HCT116 (cell line): Measurements from ENCODE around the gene SNX10. TPM values are rescaled to one million over a fixed set of nuclear protein-coding genes. Genes with fewer than 3 reads are reported as not detected.

ENCODE experiments used
- ATAC-seq: fragments of 200-7000 bp; cut with Tn5 transposase; 2 replicates; pipeline ENCODE4 v1.9.1; 2020; ENCODE audit warnings: mild to moderate bottlenecking, moderate library complexity
- BruUV-seq: library from RNA; stranded (reverse); fragments of 400-500 nt; replicated peaks from 2 replicates; lab custom pipeline; 2021; lab: Mats Ljungman, UMichigan
- CTCF ChIA-PET: fragments of 300-600 bp; sonication (Branson Sonifier 250); formaldehyde crosslinking; loops from one replicate; lab custom pipeline; 2021; ENCODE audit warnings: antibody characterized with exemption; lab: Charles Lee
- POLR2A ChIA-PET: fragments of 300-600, 350-600 bp; sonication (Branson Sonifier 250); formaldehyde crosslinking; loops from one replicate; lab custom pipeline; 2021; ENCODE audit warnings: antibody characterized with exemption; lab: Charles Lee
- RAD21 ChIA-PET, 2 experiments: fragments of 300-600 bp; sonication (Branson Sonifier 250); formaldehyde crosslinking; loops; one replicate each; lab custom pipeline; 2023; ENCODE audit warnings: low total read pairs in 2 of 2; ENCODE audit not compliant: uncharacterized antibody in 2 of 2, unreplicated experiment in 2 of 2, low non-redundant PET in 1 of 2; lab: Charles Lee
- DNase-seq: peaks from one replicate; pipeline ENCODE4 v3.0.0-alpha.2; 2010; ENCODE audit warnings: low read depth, low spot score
- H2AFZ ChIP-seq: fragments of 200-600 bp; shearing (Covaris generic), sonication (generic); 2 replicates; pipeline ENCODE4 v1.6.1; 2017; ENCODE audit warnings: low read depth, mixed run types, mixed read lengths, antibody characterized with exemption, low read length; ENCODE audit not compliant: poor library complexity, severe bottlenecking
- H3K27ac ChIP-seq: 2 replicates; pipeline ENCODE4 v1.5.1; 2012; ENCODE audit warnings: low read depth, low read length
- H3K27me3 ChIP-seq: fragments of 200-600 bp; sonication (generic); 2 replicates; pipeline ENCODE4 v1.6.1; 2016; ENCODE audit warnings: mixed run types, low read length, mixed read lengths; ENCODE audit not compliant: insufficient read depth
- H3K36me3 ChIP-seq, 2 experiments: fragments of 200-500 bp in 1 of 2; fragments of 200-600 bp in 1 of 2; sonication (Bioruptor generic) in 1 of 2; sonication (generic) in 1 of 2; 2 replicates each; pipeline versions ENCODE4 v1.5.1 to v1.6.1; 2014 to 2016; ENCODE audit warnings: low read length in 2 of 2, inconsistent platforms in 1 of 2, mixed read lengths in 1 of 2, mixed run types in 1 of 2; ENCODE audit not compliant: insufficient read depth in 2 of 2, control insufficient read depth in 1 of 2
- H3K4me1 ChIP-seq, 2 experiments: fragments of 200-600 bp in 1 of 2; sonication (generic) in 1 of 2; 2 replicates each; pipeline versions ENCODE4 v1.5.1 to v1.6.1; 2012 to 2017; ENCODE audit warnings: low read length in 2 of 2, inconsistent platforms in 1 of 2, mild to moderate bottlenecking in 1 of 2, mixed read lengths in 1 of 2, mixed run types in 1 of 2, moderate library complexity in 1 of 2; ENCODE audit not compliant: insufficient read depth in 2 of 2, control insufficient read depth in 1 of 2
- H3K4me2 ChIP-seq: fragments of 200-600 bp; sonication (generic); 2 replicates; pipeline ENCODE4 v1.6.1; 2017; ENCODE audit warnings: mixed run types, low read length, mixed read lengths
- H3K4me3 ChIP-seq, 2 experiments: fragments of 200-600 bp in 1 of 2; sonication (generic) in 1 of 2; replicated peaks in 1 of 2; 2 replicates each; pipeline ENCODE4 v1.5.1; 2011 to 2016; ENCODE audit warnings: low read length in 2 of 2, control low read depth in 1 of 2, low read depth in 1 of 2, mild to moderate bottlenecking in 1 of 2, mixed read lengths in 1 of 2, mixed run types in 1 of 2
- H3K79me2 ChIP-seq: fragments of 200-600 bp; sonication (generic); 2 replicates; pipeline ENCODE4 v1.6.1; 2017; ENCODE audit warnings: mild to moderate bottlenecking, mixed run types, low read length, moderate library complexity, mixed read lengths; ENCODE audit not compliant: insufficient read depth
- H3K9ac ChIP-seq: fragments of 200-600 bp; sonication (generic); 2 replicates; pipeline ENCODE4 v1.6.1; 2016; ENCODE audit warnings: low read length, mixed read lengths
- H3K9me2 ChIP-seq: fragments of 200-600 bp; sonication (generic), shearing (Covaris generic); 2 replicates; pipeline ENCODE4 v1.6.1; 2017; ENCODE audit warnings: mixed run types, mild to moderate bottlenecking, moderate library complexity; ENCODE audit not compliant: insufficient read depth
- H3K9me3 ChIP-seq, 2 experiments: fragments of 200-500 bp in 1 of 2; fragments of 200-600 bp in 1 of 2; sonication (Bioruptor generic) in 1 of 2; sonication (generic) in 1 of 2; 2 replicates each; pipeline ENCODE4 v1.6.1; 2014 to 2017; ENCODE audit warnings: low read length in 2 of 2, mixed read lengths in 2 of 2, inconsistent platforms in 1 of 2, low read depth in 1 of 2, mild to moderate bottlenecking in 1 of 2, mixed run types in 1 of 2, moderate library complexity in 1 of 2; ENCODE audit not compliant: control insufficient read depth in 1 of 2, insufficient read depth in 1 of 2
- H4K20me1 ChIP-seq: fragments of 200-600 bp; sonication (generic), shearing (Covaris generic); 2 replicates; pipeline ENCODE4 v1.6.1; 2017; ENCODE audit warnings: mixed run types, mild to moderate bottlenecking, moderate library complexity; ENCODE audit not compliant: insufficient read depth
- TCF7L2 ChIP-seq: IDR thresholded peaks from 2 replicates; pipeline ENCODE4 v1.7.0; 2011; ENCODE audit warnings: borderline replicate concordance, inconsistent platforms; ENCODE audit not compliant: insufficient read depth, insufficient read length; ENCODE audit errors: extremely low read depth
- ZFX ChIP-seq: fragments of 450-650 bp; IDR thresholded peaks from 2 replicates; pipeline ENCODE4 v1.6.1; 2017
- ZNF274 ChIP-seq: fragments of 200-500 bp; sonication (Bioruptor generic); IDR thresholded peaks from 2 replicates; pipeline ENCODE4 v1.6.1; 2014; ENCODE audit warnings: mild to moderate bottlenecking, low read depth, low read length, inconsistent platforms
- intact Hi-C: fragments of 100-400 bp; cut with micrococcal nuclease; formaldehyde crosslinking; loops from 2 replicates; pipeline ENCODE4 v1.10.0; 2022
- total RNA-seq: library from RNA; stranded (reverse); gene quantifications from one replicate; pipeline ENCODE4 v1.2.1, GENCODE V29; 2021; ENCODE audit not compliant: unreplicated experiment
- TF ChIP-seq, protein P1 (sequence below): IDR thresholded peaks from 2 replicates; pipeline ENCODE4 v1.6.1; 2012; ENCODE audit warnings: low read depth

The SNX10 gene
- total RNA-seq, 1 experiment from 2014 or later: 26.9 TPM

DNA sequence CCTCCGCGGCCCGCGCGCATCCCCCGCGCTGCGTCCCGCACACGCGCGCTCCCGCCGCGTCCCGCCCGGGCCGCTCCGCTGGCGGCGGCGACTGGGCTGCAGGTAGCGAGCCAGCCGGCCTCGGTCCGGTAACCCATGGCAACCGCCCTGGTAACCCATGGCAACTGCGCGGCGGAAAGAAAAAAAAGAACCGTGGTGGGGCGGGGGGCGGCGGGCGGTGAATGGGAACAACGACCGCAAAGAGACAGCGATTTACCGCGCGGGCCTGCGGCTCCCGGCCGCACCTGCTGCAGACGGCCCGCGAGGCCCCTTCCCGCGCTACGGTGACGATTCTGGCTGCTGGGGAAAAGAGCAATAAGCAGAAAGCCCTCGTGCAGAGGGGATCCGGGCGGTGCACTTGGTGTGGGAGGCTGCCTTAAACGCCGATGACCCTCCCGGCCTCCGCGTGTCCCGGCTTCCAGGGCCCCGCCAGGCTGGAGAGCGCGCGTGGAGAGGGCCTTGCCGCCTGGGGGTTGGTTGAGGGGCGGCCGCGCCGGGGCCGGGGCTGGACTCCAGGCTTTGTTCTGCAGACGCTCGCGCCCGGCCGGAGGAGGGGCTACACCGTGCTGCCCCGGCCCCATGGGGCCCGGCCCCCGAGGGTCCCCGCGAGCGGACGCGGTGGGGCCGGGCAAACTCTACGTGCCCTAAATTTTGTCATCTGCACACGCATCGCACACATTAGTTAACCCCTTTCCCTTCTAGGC, 84.7 kb downstream of the SNX10 start:
- ChIA-PET POLR2A (no interaction called here), RAD21 (no interaction called here), CTCF (interaction anchor here (0.9 to 5.2 kb wide), 4 partner anchors 286 to 785 kb away, joined by 3 to 34 read pairs (median 4); no protein-coding TSS in a partner anchor)
- no TSS peak for BruUV-seq
- TF ChIP-seq ZFX (no peak), TCF7L2 (no peak), ZNF274 (no peak)
- TF ChIP-seq, protein P1, sequence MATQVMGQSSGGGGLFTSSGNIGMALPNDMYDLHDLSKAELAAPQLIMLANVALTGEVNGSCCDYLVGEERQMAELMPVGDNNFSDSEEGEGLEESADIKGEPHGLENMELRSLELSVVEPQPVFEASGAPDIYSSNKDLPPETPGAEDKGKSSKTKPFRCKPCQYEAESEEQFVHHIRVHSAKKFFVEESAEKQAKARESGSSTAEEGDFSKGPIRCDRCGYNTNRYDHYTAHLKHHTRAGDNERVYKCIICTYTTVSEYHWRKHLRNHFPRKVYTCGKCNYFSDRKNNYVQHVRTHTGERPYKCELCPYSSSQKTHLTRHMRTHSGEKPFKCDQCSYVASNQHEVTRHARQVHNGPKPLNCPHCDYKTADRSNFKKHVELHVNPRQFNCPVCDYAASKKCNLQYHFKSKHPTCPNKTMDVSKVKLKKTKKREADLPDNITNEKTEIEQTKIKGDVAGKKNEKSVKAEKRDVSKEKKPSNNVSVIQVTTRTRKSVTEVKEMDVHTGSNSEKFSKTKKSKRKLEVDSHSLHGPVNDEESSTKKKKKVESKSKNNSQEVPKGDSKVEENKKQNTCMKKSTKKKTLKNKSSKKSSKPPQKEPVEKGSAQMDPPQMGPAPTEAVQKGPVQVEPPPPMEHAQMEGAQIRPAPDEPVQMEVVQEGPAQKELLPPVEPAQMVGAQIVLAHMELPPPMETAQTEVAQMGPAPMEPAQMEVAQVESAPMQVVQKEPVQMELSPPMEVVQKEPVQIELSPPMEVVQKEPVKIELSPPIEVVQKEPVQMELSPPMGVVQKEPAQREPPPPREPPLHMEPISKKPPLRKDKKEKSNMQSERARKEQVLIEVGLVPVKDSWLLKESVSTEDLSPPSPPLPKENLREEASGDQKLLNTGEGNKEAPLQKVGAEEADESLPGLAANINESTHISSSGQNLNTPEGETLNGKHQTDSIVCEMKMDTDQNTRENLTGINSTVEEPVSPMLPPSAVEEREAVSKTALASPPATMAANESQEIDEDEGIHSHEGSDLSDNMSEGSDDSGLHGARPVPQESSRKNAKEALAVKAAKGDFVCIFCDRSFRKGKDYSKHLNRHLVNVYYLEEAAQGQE: no peak
- Histone ChIP-seq H3K79me2 (no peaks in the 10 kb centered on the region), H3K4me1 (no peaks in the 10 kb centered on the region), H3K9me3 (no peaks in the 10 kb centered on the region), H3K4me2 (no peak overlapping the region), H3K27ac (no peak overlapping the region), H3K4me3 (no peak overlapping the region), H3K36me3 (peaks cover 0 to 6% of the 10 kb centered on the region in 2 experiments; a peak in 1 of 4 replicates), H4K20me1 (no peaks in the 10 kb centered on the region), H3K9me2 (no peaks in the 10 kb centered on the region), H3K27me3 (no peaks in the 10 kb centered on the region), H3K9ac (no peak overlapping the region), H2AFZ (no peak overlapping the region)
- intact Hi-C loops: no loop called here
- ATAC-seq: peak; percentile 12; the same call in 1 of the 2 replicates
- no peak for DNase-seq
